ENCODE measurements around the gene TNFRSF25. TPM values are rescaled to one million over a fixed set of nuclear protein-coding genes. Genes with fewer than 3 reads are reported as not detected.
"Not testable (repeated sequence)": the region's sequence is repeated elsewhere in the genome, so short reads cannot be mapped to it uniquely, and the experiment has no call there.

TNFRSF25 gene
- total RNA-seq, 1 experiment from 2014 or later: 19.4 TPM

DNA sequence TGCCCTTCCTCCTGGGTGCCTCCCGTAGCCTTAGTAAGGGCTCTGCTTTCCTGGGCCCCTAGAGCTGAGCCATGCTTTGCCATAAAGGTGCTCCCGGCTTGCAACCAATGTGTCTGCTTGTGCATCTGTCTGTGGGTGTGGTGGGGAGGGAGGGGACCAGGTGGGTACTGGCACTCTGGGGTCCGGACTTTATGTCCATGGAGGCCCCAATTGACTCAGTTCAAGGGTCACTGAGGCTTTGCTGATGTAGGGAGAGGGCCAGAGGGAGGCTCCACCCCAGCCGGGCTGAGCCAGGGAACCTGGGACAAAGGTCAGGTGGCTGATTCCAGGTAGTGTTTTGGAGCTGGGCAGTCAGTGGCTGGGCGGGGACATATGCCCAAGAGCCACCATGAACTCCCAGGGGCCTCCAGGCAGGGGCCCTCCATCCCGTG lies 15.0 kb downstream of the TNFRSF25 start:
- Histone ChIP-seq H3K4me1 (ENCODE audit: insufficient read depth, low read length) (no peaks in the 10 kb centered on the region; the same call in 1 of the 2 replicates), H3K18ac (ENCODE audit: insufficient read length, low read depth, low read length) (no peak overlapping the region), H3K9ac (ENCODE audit: extremely low read depth, insufficient read length, low read length) (no peak overlapping the region), H3K4me2 (ENCODE audit: insufficient read depth, insufficient read length, low read length) (no peak overlapping the region), H3K79me1 (ENCODE audit: insufficient read depth, low read depth, low read length, poor library complexity, severe bottlenecking) (no peaks in the 10 kb centered on the region), H3K79me2 (ENCODE audit: insufficient read depth, low read length) (no peaks in the 10 kb centered on the region), H2BK12ac (ENCODE audit: insufficient read length, low read depth, low read length) (no peak overlapping the region), H2BK5ac (ENCODE audit: insufficient read length, low read length) (no peak overlapping the region), H3K23me2 (ENCODE audit: insufficient read length, low read depth, low read length, poor library complexity, severe bottlenecking) (peaks cover 2% of the 10 kb centered on the region), H3K4ac (ENCODE audit: low read depth, low read length) (no peak overlapping the region), H4K5ac (ENCODE audit: insufficient read length, low read depth, low read length) (no peak overlapping the region), H4K20me1 (ENCODE audit: control insufficient read depth, insufficient read depth, insufficient read length) (no peaks in the 10 kb centered on the region), H2BK120ac (ENCODE audit: low read depth, low read length, poor library complexity, severe bottlenecking) (no peak overlapping the region), H4K8ac (replicated peaks; ENCODE audit: insufficient read length, low read depth, low read length) (no peak overlapping the region), H3T11ph (ENCODE audit: low read length) (no peak overlapping the region), H3K27me3 (ENCODE audit: insufficient read depth, low read length) (no peaks in the 10 kb centered on the region), H3K14ac (ENCODE audit: insufficient read depth, low read length) (no peak overlapping the region), H3K27ac (ENCODE audit: insufficient read length, low read depth, low read length) (no peak overlapping the region), H3K23ac (ENCODE audit: insufficient read length, low read depth, low read length) (no peak overlapping the region), H2AK5ac (ENCODE audit: insufficient read length, low read length) (no peak overlapping the region), H2BK15ac (ENCODE audit: low read depth, low read length) (no peak overlapping the region), H3K56ac (ENCODE audit: insufficient read length, low read depth, low read length) (no peak overlapping the region), H2BK20ac (ENCODE audit: low read depth, low read length, poor library complexity, severe bottlenecking) (no peak overlapping the region), H3K9me3 (ENCODE audit: control insufficient read depth, low read depth, low read length) (no peaks in the 10 kb centered on the region), H2AFZ (ENCODE audit: low read length) (no peak overlapping the region), H4K91ac (ENCODE audit: insufficient read length, low read depth, low read length) (no peak overlapping the region)
- no peak for DNase-seq
- no peaks in the 10 kb centered on the region for H3K9me3 Mint-ChIP-seq
- peaks cover 0 to 6% (median under 1%) of the 10 kb centered on the region in 3 experiments; a peak in 4 of 7 replicates for H3K36me3 Mint-ChIP-seq (ENCODE audit: insufficient read depth in 1 of 3, low read depth in 3 of 3)
- H3K4me1 Mint-ChIP-seq: peaks cover 14 to 31% of the 10 kb centered on the region in 2 experiments
- no peaks in the 10 kb centered on the region; the same call in 1 of the 2 replicates for H3K27me3 Mint-ChIP-seq (ENCODE audit: low read depth)
- no CpG with 5 or more reads among the region's 6 CpGs for WGBS (ENCODE audit: extremely low coverage, insufficient read length, low lambda C conversion rate)
- TF ChIP-seq, protein P1, sequence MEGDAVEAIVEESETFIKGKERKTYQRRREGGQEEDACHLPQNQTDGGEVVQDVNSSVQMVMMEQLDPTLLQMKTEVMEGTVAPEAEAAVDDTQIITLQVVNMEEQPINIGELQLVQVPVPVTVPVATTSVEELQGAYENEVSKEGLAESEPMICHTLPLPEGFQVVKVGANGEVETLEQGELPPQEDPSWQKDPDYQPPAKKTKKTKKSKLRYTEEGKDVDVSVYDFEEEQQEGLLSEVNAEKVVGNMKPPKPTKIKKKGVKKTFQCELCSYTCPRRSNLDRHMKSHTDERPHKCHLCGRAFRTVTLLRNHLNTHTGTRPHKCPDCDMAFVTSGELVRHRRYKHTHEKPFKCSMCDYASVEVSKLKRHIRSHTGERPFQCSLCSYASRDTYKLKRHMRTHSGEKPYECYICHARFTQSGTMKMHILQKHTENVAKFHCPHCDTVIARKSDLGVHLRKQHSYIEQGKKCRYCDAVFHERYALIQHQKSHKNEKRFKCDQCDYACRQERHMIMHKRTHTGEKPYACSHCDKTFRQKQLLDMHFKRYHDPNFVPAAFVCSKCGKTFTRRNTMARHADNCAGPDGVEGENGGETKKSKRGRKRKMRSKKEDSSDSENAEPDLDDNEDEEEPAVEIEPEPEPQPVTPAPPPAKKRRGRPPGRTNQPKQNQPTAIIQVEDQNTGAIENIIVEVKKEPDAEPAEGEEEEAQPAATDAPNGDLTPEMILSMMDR (conservative IDR thresholded peaks at IDR 0.05): no peak
- H3K27ac Mint-ChIP-seq: no peak overlapping the region
- no peak overlapping the region; a peak in 2 of 5 replicates for H3K4me3 Mint-ChIP-seq

DNA sequence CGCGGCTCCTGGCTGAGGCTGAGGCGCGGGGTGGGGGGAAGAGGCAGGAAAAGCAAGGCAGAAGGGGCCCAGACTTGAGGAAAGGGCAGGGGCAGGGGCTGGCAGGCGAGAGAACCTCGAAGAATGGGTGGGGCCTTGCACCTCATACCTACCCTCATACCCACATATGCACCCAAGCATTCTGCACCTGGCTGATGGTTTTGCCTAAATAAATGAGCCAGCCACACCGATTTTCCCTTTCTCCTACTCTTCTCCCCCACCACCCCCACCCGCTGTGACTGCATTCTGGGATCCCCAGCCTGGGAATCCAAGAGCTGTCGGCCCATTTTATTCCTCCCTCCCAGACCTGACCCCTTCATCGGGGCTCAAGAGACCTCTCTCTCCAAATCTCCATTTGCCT lies 15.5 kb downstream of the TNFRSF25 start:
- H2BK120ac ChIP-seq (ENCODE audit: low read depth, low read length, poor library complexity, severe bottlenecking); H3K27ac ChIP-seq (ENCODE audit: insufficient read length, low read depth, low read length); H3K56ac ChIP-seq (ENCODE audit: insufficient read length, low read depth, low read length); H4K20me1 ChIP-seq (ENCODE audit: control insufficient read depth, insufficient read depth, insufficient read length); H3K23me2 ChIP-seq (ENCODE audit: insufficient read length, low read depth, low read length, poor library complexity, severe bottlenecking); H3K4me1 ChIP-seq (ENCODE audit: insufficient read depth, low read length); DNase-seq; H3K18ac ChIP-seq (ENCODE audit: insufficient read length, low read depth, low read length); H2BK20ac ChIP-seq (ENCODE audit: low read depth, low read length, poor library complexity, severe bottlenecking); H3K27ac Mint-ChIP-seq; H3K23ac ChIP-seq (ENCODE audit: insufficient read length, low read depth, low read length); H3T11ph ChIP-seq (ENCODE audit: low read length); H3K4me3 Mint-ChIP-seq; H3K4me2 ChIP-seq (ENCODE audit: insufficient read depth, insufficient read length, low read length); H3K36me3 Mint-ChIP-seq (ENCODE audit: insufficient read depth in 1 of 3, low read depth in 3 of 3); H3K79me2 ChIP-seq (ENCODE audit: insufficient read depth, low read length); H4K8ac ChIP-seq (replicated peaks; ENCODE audit: insufficient read length, low read depth, low read length); H3K27me3 Mint-ChIP-seq (ENCODE audit: low read depth); H3K14ac ChIP-seq (ENCODE audit: insufficient read depth, low read length); H3K79me1 ChIP-seq (ENCODE audit: insufficient read depth, low read depth, low read length, poor library complexity, severe bottlenecking); H3K9me3 ChIP-seq (ENCODE audit: control insufficient read depth, low read depth, low read length); H4K91ac ChIP-seq (ENCODE audit: insufficient read length, low read depth, low read length); H2AK5ac ChIP-seq (ENCODE audit: insufficient read length, low read length); H2BK12ac ChIP-seq (ENCODE audit: insufficient read length, low read depth, low read length); H3K9me3 Mint-ChIP-seq; H3K9ac ChIP-seq (ENCODE audit: extremely low read depth, insufficient read length, low read length); H2BK15ac ChIP-seq (ENCODE audit: low read depth, low read length); H2BK5ac ChIP-seq (ENCODE audit: insufficient read length, low read length); H3K4ac ChIP-seq (ENCODE audit: low read depth, low read length); H4K5ac ChIP-seq (ENCODE audit: insufficient read length, low read depth, low read length); H2AFZ ChIP-seq (ENCODE audit: low read length); H3K27me3 ChIP-seq (ENCODE audit: insufficient read depth, low read length): not testable (repeated sequence)
- WGBS (ENCODE audit: extremely low coverage, insufficient read length, low lambda C conversion rate): no CpG with 5 or more reads among the region's 10 CpGs
- H3K4me1 Mint-ChIP-seq: peaks cover 16 to 34% of the 10 kb centered on the region in 2 experiments

Data from H9 (cell line).